SK-N-MC (cell line): ENCODE data around the gene TMEM131L.

Experiments used
- EZH2 ChIP-seq: fragments of 200-600 bp; sonication (generic); IDR thresholded peaks from one replicate; pipeline ENCODE4 v1.6.1; 2017; ENCODE audit warnings: antibody characterized with exemption
- FOXP2 ChIP-seq: optimal IDR thresholded peaks from 2 replicates; pipeline ENCODE3; 2011; ENCODE audit warnings: mild to moderate bottlenecking, moderate library complexity; ENCODE audit not compliant: insufficient read depth; ENCODE audit errors: extremely low read length, control extremely low read depth
- POLR2AphosphoS5 ChIP-seq: IDR thresholded peaks from 2 replicates; pipeline ENCODE4 v1.6.1; 2012; ENCODE audit warnings: mild to moderate bottlenecking, low read depth, low read length, borderline replicate concordance

DNA sequence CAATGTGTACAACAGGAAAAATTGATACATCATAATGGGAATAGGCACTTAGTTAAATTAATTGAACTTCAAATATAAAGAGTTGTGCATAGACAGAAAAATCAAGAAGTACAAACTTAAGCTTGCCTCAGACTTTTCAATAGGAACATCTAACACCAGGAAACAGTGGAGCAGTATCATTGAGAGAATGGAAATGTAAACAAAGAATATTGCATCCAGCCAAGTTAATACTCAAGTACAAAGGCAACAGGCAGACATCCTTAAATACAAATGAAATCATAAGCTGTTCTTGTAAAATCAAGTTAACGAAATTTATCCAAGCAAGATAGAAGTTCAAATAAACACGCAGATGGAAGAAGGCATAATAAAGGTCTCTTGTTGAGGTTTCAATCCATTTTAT, 146.7 kb downstream of the TMEM131L start:
- TF ChIP-seq POLR2AphosphoS5 (no peak), EZH2 (no peak), FOXP2 (no peak)
